Keratinocyte (primary cell): ENCODE results near the gene ARHGAP8. TPM values are rescaled to one million over a fixed set of nuclear protein-coding genes. Genes with fewer than 3 reads are reported as not detected.

Experiments used
- DNase-seq: peaks from one replicate; pipeline ENCODE4 v3.0.0-alpha.2; 2011; ENCODE audit warnings: low read depth, missing footprints, low spot score
- FAIRE-seq: peaks from 2 replicates; lab custom pipeline; 2011; peaks lifted over from hg19 to GRCh38; lab: Jason Lieb, UNC
- H2AFZ ChIP-seq: 2 replicates; pipeline ENCODE4 v1.6.0; 2012; ENCODE audit warnings: low read length, control low read depth, inconsistent platforms; ENCODE audit not compliant: control insufficient read depth
- H3K27ac ChIP-seq: 2 replicates; pipeline ENCODE4 v1.5.1; 2011; ENCODE audit warnings: low read length; ENCODE audit not compliant: control insufficient read depth, insufficient read depth
- H3K27me3 ChIP-seq: 3 replicates; pipeline ENCODE4 v1.6.0; 2011; ENCODE audit warnings: low read length; ENCODE audit not compliant: control insufficient read depth, insufficient read depth; ENCODE audit errors: extremely low read depth
- H3K36me3 ChIP-seq, 2 experiments: 2 replicates in 1 of 2; 3 replicates in 1 of 2; pipeline ENCODE4 v1.5.1; 2011; ENCODE audit warnings: low read length in 2 of 2, mild to moderate bottlenecking in 1 of 2; ENCODE audit not compliant: control insufficient read depth in 2 of 2, insufficient read depth in 2 of 2; ENCODE audit errors: extremely low read depth in 1 of 2
- H3K4me1 ChIP-seq: 3 replicates; pipeline ENCODE4 v1.5.1; 2011; ENCODE audit warnings: low read length; ENCODE audit not compliant: control insufficient read depth, insufficient read depth; ENCODE audit errors: extremely low read depth
- H3K4me2 ChIP-seq: 3 replicates; pipeline ENCODE4 v1.6.0; 2011; ENCODE audit warnings: low read depth, low read length; ENCODE audit not compliant: control insufficient read depth, insufficient read depth; ENCODE audit errors: extremely low read depth
- H3K4me3 ChIP-seq, 3 experiments: fragments of 200-600 bp in 1 of 3; sonication (generic) in 1 of 3; 2 replicates in 2 of 3; 3 replicates in 1 of 3; pipeline ENCODE4 v1.5.1; 2011 to 2016; ENCODE audit warnings: low read length in 3 of 3, mild to moderate bottlenecking in 3 of 3, control low read depth in 2 of 3, inconsistent platforms in 1 of 3, low read depth in 1 of 3, mixed read lengths in 1 of 3, mixed run types in 1 of 3, moderate library complexity in 1 of 3; ENCODE audit not compliant: control insufficient read depth in 2 of 3, insufficient read depth in 2 of 3; ENCODE audit errors: extremely low read depth in 1 of 3
- H3K79me2 ChIP-seq: 2 replicates; pipeline ENCODE4 v1.6.0; 2012; ENCODE audit warnings: low read length; ENCODE audit not compliant: control insufficient read depth, insufficient read depth
- H3K9ac ChIP-seq: 3 replicates; pipeline ENCODE4 v1.6.0; 2011; ENCODE audit warnings: low read length; ENCODE audit not compliant: control insufficient read depth, insufficient read depth; ENCODE audit errors: extremely low read depth
- H3K9me1 ChIP-seq: 3 replicates; pipeline ENCODE4 v1.6.0; 2011; ENCODE audit warnings: low read length; ENCODE audit not compliant: control insufficient read depth, insufficient read depth; ENCODE audit errors: extremely low read depth
- H3K9me3 ChIP-seq: 2 replicates; pipeline ENCODE4 v1.5.1; 2012; ENCODE audit warnings: low read depth, low read length; ENCODE audit not compliant: control insufficient read depth
- H4K20me1 ChIP-seq: 3 replicates; pipeline ENCODE4 v1.6.0; 2011; ENCODE audit warnings: low read length; ENCODE audit not compliant: control insufficient read depth, insufficient read depth; ENCODE audit errors: extremely low read depth
- CTCF ChIP-seq, 3 experiments: IDR thresholded peaks in 1 of 3; conservative IDR thresholded peaks in 1 of 3; optimal IDR thresholded peaks in 1 of 3; 2 replicates in 2 of 3; 3 replicates in 1 of 3; pipeline versions ENCODE3 to v1.5.1; 2011; ENCODE audit warnings: low read length in 3 of 3, mild to moderate bottlenecking in 3 of 3, moderate library complexity in 2 of 3, control low read depth in 1 of 3, inconsistent platforms in 1 of 3; ENCODE audit not compliant: insufficient read depth in 2 of 3; ENCODE audit errors: extremely low read depth in 1 of 3
- EZH2 ChIP-seq: IDR thresholded peaks from one replicate; pipeline ENCODE4 v1.6.1; 2012; ENCODE audit warnings: inconsistent platforms, mild to moderate bottlenecking, low read length, moderate library complexity
- dilution Hi-C: fragments of 300-500 bp; cut with MboI; formaldehyde crosslinking; loops from one replicate; pipeline ENCODE4 v1.7.0; 2020; ENCODE audit warnings: low sequenced_read_pairs; ENCODE audit not compliant: extremely low pct_ligation_motif_present
- polyA plus RNA-seq, 5 experiments: library from polyadenylated mRNA; depleted of rRNA in 3 of 5; stranded (reverse) in 3 of 5; stranded (forward) in 1 of 5; unstranded in 1 of 5; fragments of >200 nt; gene quantifications; 1 replicate in 1 of 5; 2 replicates in 3 of 5; 3 replicates in 1 of 5; pipeline versions ENCODE4 v1.2.1 to v1.2.3, GENCODE V29; 2011 to 2012; ENCODE audit warnings: missing spikeins in 2 of 5, low read depth in 1 of 5, low replicate concordance in 1 of 5

ARHGAP8 gene
- polyA plus RNA-seq, 1 donor (not counting 4 experiments of a cell fraction or from before 2014, with no cell fraction given), result 21.3 TPM

GRCh38 chr22:44775862-44776261 is 23.5 kb downstream of the ARHGAP8 start:
- H3K27ac ChIP-seq, result no peak overlapping the region
- H3K79me2 ChIP-seq, result peaks cover 13% of the 10 kb centered on the region
- no peak overlapping the region for H3K4me3 ChIP-seq
- TF ChIP-seq CTCF (optimal IDR thresholded peaks at IDR 0.05 in 1 of 3, IDR thresholded peaks at IDR 0.05 in 1 of 3, conservative IDR thresholded peaks at IDR 0.05 in 1 of 3; ENCODE audit: extremely low read depth in 1 of 3, insufficient read depth in 2 of 3, low read length in 3 of 3), result no peak
- no peak for TF ChIP-seq EZH2
- H4K20me1 ChIP-seq, result peaks cover 2% of the 10 kb centered on the region
- no peak overlapping the region for H3K9ac ChIP-seq
- dilution Hi-C loops, result no loop called here
- no peaks in the 10 kb centered on the region for H3K9me1 ChIP-seq
- no peak overlapping the region for H3K4me2 ChIP-seq
- no peaks in the 10 kb centered on the region for H3K9me3 ChIP-seq
- DNase-seq (no peak), FAIRE-seq (no peak)
- H3K36me3 ChIP-seq, result peaks cover 0 to 4% of the 10 kb centered on the region in 2 experiments
- H3K4me1 ChIP-seq, result no peaks in the 10 kb centered on the region
- no peak overlapping the region for H2AFZ ChIP-seq
- H3K27me3 ChIP-seq, result no peaks in the 10 kb centered on the region

GRCh38 chr22:44776605-44777363 is 24.4 kb downstream of the ARHGAP8 start:
- no peak overlapping the region for H3K27ac ChIP-seq
- H3K79me2 ChIP-seq, result peaks cover 13% of the 10 kb centered on the region
- no peak for DNase-seq
- no peaks in the 10 kb centered on the region for H3K9me1 ChIP-seq
- H3K9me3 ChIP-seq, result no peaks in the 10 kb centered on the region
- H3K4me1 ChIP-seq, result no peaks in the 10 kb centered on the region
- no peak overlapping the region for H3K9ac ChIP-seq
- no peaks in the 10 kb centered on the region for H3K27me3 ChIP-seq
- no peak overlapping the region for H2AFZ ChIP-seq
- no peak for FAIRE-seq
- no peak overlapping the region for H3K4me3 ChIP-seq
- dilution Hi-C loops, result no loop called here
- H3K4me2 ChIP-seq, result no peak overlapping the region
- TF ChIP-seq EZH2 (no peak), CTCF (optimal IDR thresholded peaks at IDR 0.05 in 1 of 3, IDR thresholded peaks at IDR 0.05 in 1 of 3, conservative IDR thresholded peaks at IDR 0.05 in 1 of 3; ENCODE audit: extremely low read depth in 1 of 3, insufficient read depth in 2 of 3, low read length in 3 of 3) (no peak)
- H4K20me1 ChIP-seq, result peaks cover 2% of the 10 kb centered on the region
- peaks cover 0 to 5% of the 10 kb centered on the region in 2 experiments for H3K36me3 ChIP-seq
